GM21360 (cell line): ENCODE results near the gene UGT1A7.

ENCODE experiments used
- ATAC-seq: cut with Tn5 transposase; IDR thresholded peaks from one replicate; pipeline ENCODE4 v1.9.1; 2021; ENCODE audit warnings: mild to moderate bottlenecking, moderate library complexity; ENCODE audit not compliant: unreplicated experiment

UGT1A7 gene

DNA sequence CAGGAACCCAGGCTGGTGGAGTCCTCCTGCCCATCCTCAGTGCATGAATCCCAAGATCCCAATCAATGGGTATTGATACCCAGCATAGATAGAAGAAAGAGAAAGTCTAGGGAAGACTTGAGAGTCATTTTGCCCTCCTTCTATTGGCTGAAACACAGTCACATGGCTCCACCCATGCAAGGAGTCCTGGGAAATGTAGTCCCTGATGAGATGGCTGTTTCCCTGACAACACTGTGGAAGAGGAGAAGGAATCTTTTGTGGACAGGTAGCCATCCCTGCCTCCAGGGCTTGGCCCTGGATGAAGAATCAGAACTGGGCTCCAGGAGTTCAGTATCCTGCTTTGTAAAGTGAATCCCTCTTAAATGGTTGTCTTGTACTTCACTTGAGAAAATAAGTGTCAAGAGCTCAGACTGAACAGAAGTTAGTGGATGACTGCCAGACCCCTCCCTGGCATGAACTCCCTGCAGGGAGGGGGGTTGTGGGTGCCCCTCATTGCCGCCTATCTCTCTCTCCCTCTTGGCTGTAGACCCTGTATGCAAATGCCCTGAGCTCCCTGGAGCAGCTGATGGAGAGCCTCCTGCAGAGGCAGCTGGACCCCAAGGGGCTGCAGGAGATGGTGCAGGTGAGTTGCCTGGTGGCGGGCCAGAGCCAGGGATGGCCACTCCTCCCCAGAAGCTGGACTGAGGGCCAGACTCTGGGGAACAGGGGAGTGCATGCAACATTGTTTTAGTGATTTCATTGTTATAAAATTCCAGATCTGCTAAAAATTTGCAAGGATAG is 132.5 kb downstream of the UGT1A7 start:
- no peak for ATAC-seq

DNA sequence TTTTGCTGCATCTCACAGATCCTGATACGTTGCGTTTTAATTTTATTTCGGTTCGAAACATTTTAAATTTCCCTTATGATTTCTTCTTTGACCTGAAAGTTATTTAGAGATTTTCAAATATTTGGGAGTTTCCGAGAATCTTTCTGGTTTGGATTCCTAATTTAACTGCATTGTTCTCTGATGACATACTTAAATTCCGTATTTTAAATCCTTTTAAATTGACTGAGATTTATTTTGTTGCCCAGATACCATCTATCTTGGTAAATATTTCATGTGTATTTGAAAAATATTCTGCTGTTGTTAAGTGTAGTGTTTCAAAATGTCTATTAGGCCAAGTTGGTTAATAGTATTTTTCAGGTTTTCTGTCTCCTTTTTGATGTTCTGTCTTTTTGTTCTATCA is 134.2 kb downstream of the UGT1A7 start:
- no peak for ATAC-seq

DNA sequence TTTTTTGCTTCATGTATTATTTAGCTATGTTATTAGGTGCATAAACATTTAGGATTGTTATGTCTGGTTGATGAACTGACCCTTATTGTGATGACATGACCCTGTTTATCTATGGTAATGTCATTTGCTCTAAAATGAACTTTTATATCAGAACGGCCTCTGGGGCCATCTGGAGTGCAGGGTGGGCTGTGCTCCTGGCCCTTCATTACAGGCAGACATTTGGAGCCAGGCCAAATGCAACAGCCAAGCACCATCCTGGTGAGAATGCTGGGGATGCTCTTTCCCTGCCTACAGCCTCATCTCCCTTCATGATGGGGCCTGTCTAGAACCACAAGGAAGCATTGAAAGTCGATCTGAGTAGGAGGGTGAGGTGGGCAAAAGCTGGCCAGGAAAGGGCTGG is 134.6 kb downstream of the UGT1A7 start:
- no peak for ATAC-seq

GRCh38 chr2:233816771-233817170 is 135.1 kb downstream of the UGT1A7 start:
- no peak for ATAC-seq

GRCh38 chr2:233817361-233817911 is 135.7 kb downstream of the UGT1A7 start:
- ATAC-seq, result no peak

DNA sequence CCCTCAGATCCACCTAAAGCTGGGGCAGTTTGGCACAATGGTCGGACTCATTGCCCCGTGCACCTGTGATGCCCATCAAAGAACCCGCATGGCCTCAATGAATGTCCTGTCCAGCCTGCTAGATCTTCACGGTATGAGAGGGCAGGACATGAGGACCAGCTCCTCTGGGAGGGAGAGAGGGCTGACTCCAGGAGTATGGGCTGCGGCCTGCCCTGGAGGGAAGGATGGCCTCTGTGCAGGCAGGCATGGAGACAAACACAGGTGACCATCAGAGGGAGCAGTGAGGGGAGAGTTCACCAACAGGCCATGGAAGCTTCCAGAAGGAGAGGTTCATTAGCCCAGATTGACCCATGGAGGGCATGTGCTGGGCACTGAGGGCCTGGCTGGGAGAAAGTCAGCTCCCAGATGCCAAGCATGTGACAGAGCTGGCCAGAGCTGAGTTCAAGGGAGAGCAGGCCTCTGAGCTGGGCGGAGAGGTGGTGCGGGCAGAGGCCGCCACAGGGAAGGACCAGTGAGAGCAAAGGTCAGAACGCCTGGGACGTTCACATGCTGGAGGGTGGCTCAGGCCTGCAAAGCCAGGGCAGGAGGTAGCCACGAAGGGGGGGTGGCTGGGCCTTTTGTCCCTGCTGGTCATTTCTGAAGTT is 136.4 kb downstream of the UGT1A7 start:
- ATAC-seq, result no peak

DNA sequence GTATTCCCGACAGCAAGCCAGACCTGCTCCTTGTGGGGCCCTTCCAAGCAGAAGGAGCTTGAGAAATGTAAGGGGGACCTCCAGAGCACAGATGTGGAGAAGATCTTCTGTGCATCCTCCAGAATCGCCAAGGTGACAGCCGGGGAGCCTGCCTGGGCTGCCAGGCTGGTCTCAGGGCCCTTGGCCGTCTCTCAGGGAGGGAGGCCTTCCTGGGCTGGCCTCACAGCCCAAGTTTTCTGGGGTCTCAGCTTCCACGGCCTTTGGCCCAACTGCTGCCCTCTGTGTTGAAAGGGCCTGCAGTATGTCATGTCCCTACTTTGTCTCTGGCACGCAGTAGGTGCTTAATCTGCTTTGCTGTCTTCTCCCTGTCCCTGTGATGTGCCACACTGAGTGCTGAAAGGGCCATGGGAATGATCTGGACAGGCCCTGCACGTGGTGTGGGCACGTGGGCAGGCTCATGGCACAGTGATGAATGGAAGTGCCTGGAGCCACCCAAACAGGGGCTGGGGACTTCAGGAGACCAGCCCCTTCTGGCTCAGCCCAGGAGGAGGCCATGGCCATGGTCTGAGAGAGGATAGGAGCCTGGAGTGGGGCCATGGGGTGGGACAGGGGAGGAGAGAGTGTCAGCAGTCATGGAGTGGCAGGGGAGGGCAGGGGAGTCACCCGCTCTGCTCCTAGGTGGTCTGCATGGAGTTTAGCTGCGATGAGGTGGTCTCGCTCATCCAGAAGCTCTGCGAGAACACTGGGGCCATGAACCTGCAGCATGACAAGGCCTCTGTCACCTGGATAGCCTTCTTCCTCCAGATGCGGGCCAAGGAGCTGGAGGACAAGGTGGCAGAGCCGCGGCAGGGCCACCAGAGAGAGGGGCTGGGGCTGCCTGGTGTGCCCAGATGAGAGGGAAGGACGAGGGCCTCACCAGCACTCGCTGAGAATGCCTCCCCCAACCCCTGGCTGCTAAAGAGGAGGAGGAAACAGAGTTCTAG is 137.2 kb downstream of the UGT1A7 start:
- no peak for ATAC-seq

DNA sequence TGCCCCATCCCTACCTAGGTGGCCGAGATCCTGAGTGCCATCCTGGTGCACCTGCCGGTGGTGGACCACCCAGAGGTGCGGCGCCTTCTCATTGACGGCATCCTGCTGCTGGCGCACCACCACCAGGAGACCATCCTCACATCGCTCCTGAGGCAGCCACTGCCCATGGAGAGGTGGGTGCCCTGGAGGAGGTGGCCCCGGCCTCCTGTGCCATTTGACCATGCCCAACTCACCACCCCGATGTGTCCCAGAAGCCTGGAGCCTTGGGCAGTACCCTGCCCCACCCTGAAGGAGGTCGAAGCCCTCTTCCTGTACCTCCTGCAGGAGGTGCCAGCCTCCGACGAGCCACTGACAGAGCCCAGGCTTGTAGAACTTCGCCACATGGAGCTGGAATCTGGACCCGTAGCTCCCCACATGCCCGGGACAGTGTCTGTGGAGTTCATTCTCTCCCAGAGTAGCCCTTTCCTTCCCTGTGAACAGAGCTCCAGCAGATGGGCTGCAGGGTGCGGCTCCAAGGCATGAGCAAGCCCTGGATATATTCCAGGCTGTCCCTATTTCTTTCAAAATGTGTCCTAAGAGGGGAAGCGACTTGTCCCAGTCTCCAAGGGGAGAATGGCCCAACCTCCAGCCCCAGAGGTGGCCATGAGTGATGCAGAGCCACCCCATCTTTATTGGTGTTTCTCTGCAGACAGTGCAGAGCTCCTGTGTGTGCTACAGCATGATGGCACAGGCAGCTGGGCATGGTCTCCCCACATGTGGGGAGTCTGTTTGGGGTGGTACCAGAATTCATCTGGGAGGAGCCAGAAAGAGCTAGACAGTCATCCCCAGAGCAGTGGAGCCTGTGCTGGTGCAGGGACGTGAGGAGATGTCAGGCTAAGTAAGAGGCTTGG is 138.4 kb downstream of the UGT1A7 start:
- ATAC-seq, result no peak

- ATAC-seq, result no peak
Observed at GRCh38 chr2:233820774-233821105, 139.0 kb downstream of the UGT1A7 start.

- ATAC-seq, result no peak
Observed at GRCh38 chr2:233821196-233821595, 139.5 kb downstream of the UGT1A7 start.

DNA sequence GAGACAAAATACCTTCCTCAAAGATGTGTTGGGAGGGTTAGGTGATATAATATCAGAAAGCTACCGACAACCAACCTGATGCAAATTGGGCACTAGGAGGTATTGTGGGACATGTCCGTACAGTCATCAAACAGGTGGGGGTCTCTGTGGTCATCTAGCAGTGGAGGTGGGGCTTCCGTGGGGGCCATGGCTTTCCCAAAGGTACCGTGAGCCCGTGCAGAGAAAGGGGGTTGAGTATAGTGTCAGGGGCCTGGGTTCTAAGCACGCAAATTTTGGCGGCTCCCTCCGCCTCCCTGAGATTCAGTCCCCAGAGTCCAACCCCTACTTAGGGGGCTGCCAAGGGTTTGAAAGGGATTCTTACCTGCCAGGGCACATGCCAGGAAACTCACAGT is 140.0 kb downstream of the UGT1A7 start:
- ATAC-seq, result no peak

DNA sequence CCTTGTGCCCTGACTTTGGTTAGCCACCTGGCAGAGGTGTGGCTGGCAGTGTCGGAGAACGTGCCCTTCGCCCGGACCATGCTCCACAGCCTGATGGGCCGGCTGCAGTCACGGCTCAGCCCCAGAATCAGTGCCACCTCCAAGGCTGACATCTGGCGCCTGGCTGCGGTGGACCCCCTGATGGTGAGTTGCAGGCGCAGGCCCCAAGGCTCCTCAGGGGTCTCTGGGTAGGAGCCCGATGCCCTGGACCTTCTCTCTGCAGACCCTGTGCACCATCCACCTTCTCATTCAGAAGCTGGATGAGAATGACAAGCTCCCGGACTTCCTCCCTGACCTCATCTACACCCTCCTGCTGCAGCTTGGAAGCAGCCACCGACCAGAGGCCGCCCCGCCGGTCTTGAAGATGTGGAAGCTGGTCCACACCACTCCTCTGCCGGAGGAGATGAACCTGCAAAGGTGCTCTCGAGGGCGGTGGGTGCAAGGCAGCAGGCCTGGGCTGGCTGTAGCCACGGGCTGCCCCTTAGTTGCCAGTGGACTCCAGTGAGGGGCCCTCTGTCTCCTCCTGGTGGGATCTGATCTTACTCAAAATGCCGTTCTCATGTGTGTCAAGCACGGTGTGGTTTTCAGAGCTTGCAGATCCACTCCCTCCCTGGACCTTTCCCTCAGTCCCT is 140.5 kb downstream of the UGT1A7 start:
- no peak for ATAC-seq
